ENCODE measurements around the gene DGKH. TPM values are rescaled to one million over a fixed set of nuclear protein-coding genes. Genes with fewer than 3 reads are reported as not detected.

Gene DGKH
- total RNA-seq, 1 donor from 2014 or later, result 14.5 TPM

DNA sequence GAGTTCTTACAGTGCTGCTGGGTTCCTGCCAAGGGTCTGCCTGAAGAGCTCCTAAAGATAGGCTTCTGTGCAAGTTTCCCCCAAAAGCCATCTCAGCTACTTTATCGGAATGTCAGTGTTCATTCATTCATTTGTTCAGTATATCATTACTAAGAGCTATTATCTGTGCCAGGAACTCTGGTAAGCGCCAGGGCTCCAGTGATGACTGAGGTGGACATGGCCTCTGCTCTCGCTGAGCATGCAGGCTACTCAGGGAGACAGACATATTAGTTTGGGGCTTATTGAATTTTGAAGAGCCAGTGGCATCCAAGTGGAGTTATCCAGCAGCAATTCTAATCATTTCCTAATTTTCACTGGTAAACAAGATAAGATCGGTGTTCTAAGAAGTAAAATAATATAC, 65.8 kb downstream of the DGKH start:
- no peaks in the 10 kb centered on the region for H3K9me3 Mint-ChIP-seq (ENCODE audit: unreplicated experiment)
- peaks cover 2% of the 10 kb centered on the region for H3K36me3 Mint-ChIP-seq (ENCODE audit: unreplicated experiment)
- no peak overlapping the region for H3K27ac Mint-ChIP-seq (ENCODE audit: unreplicated experiment)
- H3K27me3 Mint-ChIP-seq (ENCODE audit: unreplicated experiment), result no peaks in the 10 kb centered on the region
- no peak for TF ChIP-seq CTCF (IDR thresholded peaks at IDR 0.05)
- DNase-seq (ENCODE audit: extremely low spot score, unreplicated experiment), result no peak
- H3K4me3 Mint-ChIP-seq (ENCODE audit: unreplicated experiment), result no peak overlapping the region
- H3K4me1 Mint-ChIP-seq (ENCODE audit: unreplicated experiment), result peaks cover 31% of the 10 kb centered on the region

DNA sequence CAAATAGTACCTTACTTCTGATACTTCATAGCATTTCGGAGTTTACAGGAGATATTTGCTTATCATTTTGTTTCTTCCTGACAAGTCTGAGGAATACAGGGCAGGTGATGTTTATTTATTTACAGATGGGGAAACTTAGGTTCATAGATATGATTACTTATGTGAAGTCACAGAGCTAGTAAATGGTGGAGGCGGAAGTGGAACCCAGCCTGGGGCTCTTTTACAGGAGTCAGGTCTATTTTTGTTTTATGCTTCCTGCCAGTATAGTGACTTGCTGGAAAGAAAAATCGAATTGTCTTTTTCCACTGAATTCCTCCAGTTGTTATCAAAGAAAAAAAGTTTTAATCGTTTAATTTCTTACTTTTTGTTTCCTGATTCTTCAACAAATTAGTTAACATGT, 66.5 kb downstream of the DGKH start:
- H3K9me3 Mint-ChIP-seq (ENCODE audit: unreplicated experiment), result no peaks in the 10 kb centered on the region
- TF ChIP-seq CTCF (IDR thresholded peaks at IDR 0.05), result no peak
- H3K27me3 Mint-ChIP-seq (ENCODE audit: unreplicated experiment), result no peaks in the 10 kb centered on the region
- H3K4me3 Mint-ChIP-seq (ENCODE audit: unreplicated experiment), result no peak overlapping the region
- DNase-seq (ENCODE audit: extremely low spot score, unreplicated experiment), result no peak
- H3K36me3 Mint-ChIP-seq (ENCODE audit: unreplicated experiment), result peaks cover 2% of the 10 kb centered on the region
- peaks cover 33% of the 10 kb centered on the region for H3K4me1 Mint-ChIP-seq (ENCODE audit: unreplicated experiment)
- no peak overlapping the region for H3K27ac Mint-ChIP-seq (ENCODE audit: unreplicated experiment)

GRCh38 chr13:42116225-42116624, 67.8 kb downstream of the DGKH start:
- Mint-ChIP-seq H3K36me3 (ENCODE audit: unreplicated experiment) (peaks cover 2% of the 10 kb centered on the region), H3K4me3 (ENCODE audit: unreplicated experiment) (no peak overlapping the region), H3K9me3 (ENCODE audit: unreplicated experiment) (no peaks in the 10 kb centered on the region), H3K27me3 (ENCODE audit: unreplicated experiment) (no peaks in the 10 kb centered on the region), H3K27ac (ENCODE audit: unreplicated experiment) (no peak overlapping the region), H3K4me1 (ENCODE audit: unreplicated experiment) (peaks cover 30% of the 10 kb centered on the region)
- DNase-seq (ENCODE audit: extremely low spot score, unreplicated experiment), result no peak
- no peak for TF ChIP-seq CTCF (IDR thresholded peaks at IDR 0.05)

DNA sequence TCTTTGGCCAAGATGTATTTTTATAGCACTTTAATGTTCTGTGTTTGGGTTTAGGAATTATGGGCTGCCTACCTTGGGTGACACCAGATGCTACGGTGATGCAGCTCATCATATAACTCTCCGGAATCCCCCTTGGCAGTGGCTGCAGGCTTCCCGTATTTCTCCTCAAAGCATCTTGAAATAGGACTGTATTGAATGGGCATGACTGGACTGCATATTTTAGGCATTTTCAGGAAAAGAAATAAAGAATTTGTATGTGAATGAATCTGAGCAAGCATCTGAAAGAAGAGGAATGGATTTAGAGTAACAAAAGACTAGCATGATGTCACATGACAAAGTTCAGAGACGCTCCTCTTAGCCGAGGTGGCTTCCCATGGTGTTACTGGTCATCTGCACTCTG, 70.6 kb downstream of the DGKH start:
- H3K27ac Mint-ChIP-seq (ENCODE audit: unreplicated experiment), result no peak overlapping the region
- TF ChIP-seq CTCF (IDR thresholded peaks at IDR 0.05), result no peak
- H3K4me3 Mint-ChIP-seq (ENCODE audit: unreplicated experiment), result no peak overlapping the region
- H3K27me3 Mint-ChIP-seq (ENCODE audit: unreplicated experiment), result no peaks in the 10 kb centered on the region
- DNase-seq (ENCODE audit: extremely low spot score, unreplicated experiment), result no peak
- peaks cover 26% of the 10 kb centered on the region for H3K4me1 Mint-ChIP-seq (ENCODE audit: unreplicated experiment)
- peaks cover 4% of the 10 kb centered on the region for H3K9me3 Mint-ChIP-seq (ENCODE audit: unreplicated experiment)
- H3K36me3 Mint-ChIP-seq (ENCODE audit: unreplicated experiment), result peaks cover 5% of the 10 kb centered on the region

DNA sequence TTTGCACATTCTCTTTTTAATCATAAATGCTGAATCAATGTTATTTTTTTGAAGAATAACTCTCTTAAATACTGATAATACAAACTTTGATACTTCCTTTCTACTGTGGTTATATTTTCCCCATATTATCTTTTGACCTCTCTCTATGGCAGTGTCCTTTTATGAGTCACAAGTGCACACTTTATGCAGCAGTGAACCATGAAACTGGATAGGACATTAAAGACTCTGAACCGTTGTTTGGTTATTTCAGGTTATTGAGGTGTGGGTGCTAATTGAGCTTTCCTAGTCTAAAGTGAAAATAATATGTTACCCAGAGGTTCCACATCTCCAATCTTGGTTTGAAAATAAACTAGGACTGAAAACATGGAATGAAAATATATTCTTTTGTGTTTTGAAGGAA, 71.4 kb downstream of the DGKH start:
- Mint-ChIP-seq H3K27ac (ENCODE audit: unreplicated experiment) (no peak overlapping the region), H3K4me3 (ENCODE audit: unreplicated experiment) (no peak overlapping the region), H3K9me3 (ENCODE audit: unreplicated experiment) (peaks cover 4% of the 10 kb centered on the region), H3K27me3 (ENCODE audit: unreplicated experiment) (no peaks in the 10 kb centered on the region), H3K36me3 (ENCODE audit: unreplicated experiment) (peaks cover 5% of the 10 kb centered on the region), H3K4me1 (ENCODE audit: unreplicated experiment) (peaks cover 26% of the 10 kb centered on the region)
- TF ChIP-seq CTCF (IDR thresholded peaks at IDR 0.05), result no peak
- DNase-seq (ENCODE audit: extremely low spot score, unreplicated experiment), result no peak
